Muscle of arm (tissue), 14 donors: Measurements from ENCODE around the gene PPP1R14B. TPM values are rescaled to one million over a fixed set of nuclear protein-coding genes. Genes with fewer than 3 reads are reported as not detected.
A peak's percentile ranks its signal among the peaks of the same experiment; 100 is the strongest.

Experiments
- DNase-seq: peaks from one replicate; pipeline ENCODE4 v3.0.0-alpha.2; 2013
- long read RNA-seq, 11 donors: transcript quantifications; one replicate each; lab custom pipeline, GENCODE V29; 2026
- polyA plus RNA-seq, 12 donors: library from polyadenylated mRNA; unstranded; fragments of 120-200 nt; gene quantifications; one replicate each; pipeline ENCODE4 v1.2.1, GENCODE V29; 2013; ENCODE audit not compliant: insufficient read length in 12 of 12

The PPP1R14B gene, protein sequence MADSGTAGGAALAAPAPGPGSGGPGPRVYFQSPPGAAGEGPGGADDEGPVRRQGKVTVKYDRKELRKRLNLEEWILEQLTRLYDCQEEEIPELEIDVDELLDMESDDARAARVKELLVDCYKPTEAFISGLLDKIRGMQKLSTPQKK
- polyA plus RNA-seq = 100 to 1,000 TPM in 11 of 12 donors, not detected in 1; 126 to 218 (median 167) TPM
- long read RNA-seq, donor 1, transcript PPP1R14B-201 (4 exons, 982 nt) = major isoform, 46 of 46 reads
- long read RNA-seq, donor 1, partial matches to known transcripts = 0 of 46 reads
- long read RNA-seq, donor 1, other reads (novel, unspliced or antisense) = 0 of 46 reads
- long read RNA-seq, donor 2, transcript PPP1R14B-201 (4 exons, 982 nt) = major isoform, 198 of 238 reads
- long read RNA-seq, donor 2, transcript PPP1R14B-203 (3 exons, 920 nt) = minor isoform, 8 of 238 reads
- long read RNA-seq, donor 2, partial matches to known transcripts = 17 of 238 reads
- long read RNA-seq, donor 2, other reads (novel, unspliced or antisense) = 13 of 238 reads
- long read RNA-seq, donor 3, transcript PPP1R14B-201 (4 exons, 982 nt) = major isoform, 83 of 98 reads
- long read RNA-seq, donor 3, partial matches to known transcripts = 0 of 98 reads
- long read RNA-seq, donor 3, other reads (novel, unspliced or antisense) = 13 of 98 reads
- long read RNA-seq, donor 4, transcript PPP1R14B-201 (4 exons, 982 nt) = major isoform, 61 of 66 reads
- long read RNA-seq, donor 4, partial matches to known transcripts = 0 of 66 reads
- long read RNA-seq, donor 4, other reads (novel, unspliced or antisense) = 0 of 66 reads
- long read RNA-seq, donor 5 = 0 reads
- long read RNA-seq, donor 6, transcript PPP1R14B-201 (4 exons, 982 nt) = major isoform, 126 of 140 reads
- long read RNA-seq, donor 6, partial matches to known transcripts = 5 of 140 reads
- long read RNA-seq, donor 6, other reads (novel, unspliced or antisense) = 6 of 140 reads
- long read RNA-seq, donor 7, transcript PPP1R14B-201 (4 exons, 982 nt) = major isoform, 99 of 112 reads
- long read RNA-seq, donor 7, partial matches to known transcripts = 0 of 112 reads
- long read RNA-seq, donor 7, other reads (novel, unspliced or antisense) = 10 of 112 reads
- long read RNA-seq, donor 8, transcript PPP1R14B-203 (3 exons, 920 nt) = minor isoform, 8 of 250 reads
- long read RNA-seq, donor 8, transcript PPP1R14B-201 (4 exons, 982 nt) = major isoform, 226 of 250 reads
- long read RNA-seq, donor 8, partial matches to known transcripts = 0 of 250 reads
- long read RNA-seq, donor 8, other reads (novel, unspliced or antisense) = 15 of 250 reads
- long read RNA-seq, donor 9, transcript PPP1R14B-201 (4 exons, 982 nt) = major isoform, 101 of 112 reads
- long read RNA-seq, donor 9, partial matches to known transcripts = 0 of 112 reads
- long read RNA-seq, donor 9, other reads (novel, unspliced or antisense) = 8 of 112 reads
- long read RNA-seq, donor 10, transcript PPP1R14B-201 (4 exons, 982 nt) = major isoform, 159 of 174 reads
- long read RNA-seq, donor 10, partial matches to known transcripts = 0 of 174 reads
- long read RNA-seq, donor 10, other reads (novel, unspliced or antisense) = 11 of 174 reads
- long read RNA-seq, donor 11, transcript PPP1R14B-203 (3 exons, 920 nt) = minor isoform, 7 of 226 reads
- long read RNA-seq, donor 11, transcript PPP1R14B-201 (4 exons, 982 nt) = major isoform, 195 of 226 reads
- long read RNA-seq, donor 11, partial matches to known transcripts = 0 of 226 reads
- long read RNA-seq, donor 11, other reads (novel, unspliced or antisense) = 23 of 226 reads

DNA sequence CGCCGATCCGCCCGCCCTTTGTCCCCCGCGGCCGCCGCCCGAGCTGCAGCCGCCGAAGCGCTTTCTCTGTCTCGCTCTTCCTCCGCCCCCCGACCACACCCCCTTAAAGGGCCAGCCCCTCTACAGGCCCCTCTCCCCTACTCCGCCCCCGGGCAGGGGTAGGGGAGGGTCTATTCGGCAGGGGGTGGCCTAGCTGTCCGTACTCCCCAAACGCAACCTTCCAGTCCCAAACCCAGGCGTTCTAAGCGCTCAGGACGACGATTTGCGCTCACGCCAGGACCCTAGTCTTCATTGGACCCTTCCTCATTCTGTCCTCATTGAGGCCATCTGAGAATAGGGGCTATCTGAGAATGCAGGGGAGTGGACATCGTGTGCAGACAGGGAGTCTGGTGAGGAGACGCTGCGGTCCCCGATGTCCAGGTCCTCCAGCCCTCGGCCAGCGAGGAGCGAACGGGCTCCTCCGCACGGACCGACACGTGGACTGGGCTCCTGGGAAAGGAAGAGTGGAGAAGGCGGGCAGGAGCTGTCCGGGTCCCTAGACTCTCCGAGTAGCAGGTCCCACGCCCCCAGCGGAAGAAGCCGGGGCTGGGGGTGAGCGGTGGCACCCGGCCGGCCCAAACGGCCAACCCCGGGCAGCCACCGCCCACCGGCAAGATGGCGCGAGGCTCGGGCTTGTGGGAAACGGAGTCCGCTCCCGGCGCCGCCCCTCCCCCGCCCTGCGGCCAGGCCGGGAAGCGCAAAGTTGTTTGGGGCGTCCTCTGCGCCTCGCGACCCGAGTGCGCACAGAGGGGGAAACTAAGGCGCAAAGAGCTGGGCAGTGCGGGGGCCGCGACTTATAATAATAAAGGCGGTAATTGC lies at the start of gene PPP1R14B:
Gene PPP1R14B, minus strand, starts transcription at position 73 of the 858 bp plus-strand sequence. CDS start 270 bp downstream, outside the sequence.
- DNase-seq = peak; percentile 86

DNA sequence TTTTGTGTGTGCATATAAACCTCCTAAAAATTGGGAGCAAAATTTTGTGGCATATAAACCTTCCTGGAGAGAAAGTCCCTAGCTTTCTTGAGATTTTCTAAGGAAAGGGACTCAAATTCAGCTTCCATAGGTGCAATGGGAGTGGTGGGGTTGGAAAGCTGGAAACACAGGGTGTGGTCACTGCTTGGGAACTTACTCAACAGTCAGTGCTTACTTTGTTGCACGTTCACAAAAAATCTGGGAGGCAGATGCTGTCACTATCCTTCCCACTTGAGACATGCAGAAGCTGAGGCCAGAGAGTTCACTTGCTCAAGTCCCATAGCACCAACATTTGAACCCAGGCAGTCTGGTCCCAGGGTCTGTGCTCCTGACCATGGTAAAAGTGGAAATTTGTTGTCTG lies 49.5 kb upstream of the PPP1R14B start:
- DNase-seq = no peak

DNA sequence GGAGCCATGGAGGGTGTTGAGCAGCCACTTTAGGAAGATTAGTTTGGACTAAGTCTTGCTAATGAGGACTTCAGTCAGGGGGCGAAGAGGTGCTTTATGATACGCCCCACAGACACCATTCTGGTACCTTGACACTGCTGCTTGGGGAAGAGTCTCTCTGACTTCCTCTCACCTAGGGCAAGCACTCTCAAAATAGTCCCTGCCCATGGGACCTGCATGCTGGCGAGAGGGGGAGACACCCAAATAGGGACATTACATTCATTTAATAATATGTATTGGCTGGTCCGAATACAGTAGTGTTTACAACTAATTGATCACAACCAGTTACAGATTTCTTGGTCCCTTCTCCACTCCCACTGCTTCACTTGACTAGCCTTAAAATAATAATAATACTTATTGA lies 49.0 kb upstream of the PPP1R14B start:
- DNase-seq = no peak

DNA sequence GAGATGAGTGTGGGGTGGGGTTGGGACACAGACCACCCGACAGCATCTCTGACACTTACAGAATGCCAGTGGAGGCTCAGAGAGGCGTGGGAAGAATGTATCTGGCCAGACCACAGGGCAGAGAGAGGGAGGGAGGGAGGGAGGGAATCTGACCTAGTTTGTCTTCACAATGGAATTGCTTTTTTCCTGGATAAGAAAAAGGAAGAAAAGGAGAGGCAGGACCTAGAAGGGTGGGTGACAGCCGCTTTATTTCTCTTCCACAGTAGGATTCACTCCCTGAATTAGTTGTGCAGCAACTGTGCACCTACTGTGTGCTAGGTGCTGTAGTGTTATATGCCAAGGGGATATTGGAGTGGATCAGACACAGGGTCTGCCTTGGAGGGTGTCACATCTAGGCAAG lies 48.0 kb upstream of the PPP1R14B start:
- DNase-seq = no peak

DNA sequence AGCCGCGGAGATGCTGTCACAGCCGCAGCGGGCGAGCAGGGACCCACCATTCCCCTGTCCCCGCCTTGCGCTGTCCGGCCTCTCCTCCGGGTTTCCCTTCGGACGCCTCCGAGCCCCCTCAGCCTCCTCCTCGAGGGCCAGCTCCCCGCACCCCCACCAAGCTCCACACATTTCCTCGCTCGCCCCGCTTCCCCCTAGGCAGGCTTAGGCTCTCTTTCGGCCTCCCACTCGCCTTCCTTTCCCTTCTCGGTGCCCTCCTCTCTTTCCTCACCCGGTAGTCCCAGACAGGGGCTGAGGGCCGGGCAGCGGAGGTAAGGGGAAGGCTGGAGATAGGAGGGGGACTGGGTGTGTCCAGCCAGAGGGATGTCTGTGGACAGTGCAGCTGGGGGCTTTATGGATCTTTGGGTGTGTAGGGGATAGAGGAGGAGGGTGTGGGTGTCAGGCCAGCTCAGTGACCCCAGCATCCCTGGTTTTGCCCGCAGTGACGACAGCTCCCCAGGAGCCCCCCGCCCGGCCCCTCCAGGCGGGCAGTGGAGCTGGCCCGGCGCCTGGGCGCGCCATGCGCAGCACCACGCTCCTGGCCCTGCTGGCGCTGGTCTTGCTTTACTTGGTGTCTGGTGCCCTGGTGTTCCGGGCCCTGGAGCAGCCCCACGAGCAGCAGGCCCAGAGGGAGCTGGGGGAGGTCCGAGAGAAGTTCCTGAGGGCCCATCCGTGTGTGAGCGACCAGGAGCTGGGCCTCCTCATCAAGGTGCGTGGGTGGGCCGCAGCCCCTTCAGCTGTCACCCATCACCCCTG lies 45.9 kb upstream of the PPP1R14B start:
- DNase-seq = no peak

DNA sequence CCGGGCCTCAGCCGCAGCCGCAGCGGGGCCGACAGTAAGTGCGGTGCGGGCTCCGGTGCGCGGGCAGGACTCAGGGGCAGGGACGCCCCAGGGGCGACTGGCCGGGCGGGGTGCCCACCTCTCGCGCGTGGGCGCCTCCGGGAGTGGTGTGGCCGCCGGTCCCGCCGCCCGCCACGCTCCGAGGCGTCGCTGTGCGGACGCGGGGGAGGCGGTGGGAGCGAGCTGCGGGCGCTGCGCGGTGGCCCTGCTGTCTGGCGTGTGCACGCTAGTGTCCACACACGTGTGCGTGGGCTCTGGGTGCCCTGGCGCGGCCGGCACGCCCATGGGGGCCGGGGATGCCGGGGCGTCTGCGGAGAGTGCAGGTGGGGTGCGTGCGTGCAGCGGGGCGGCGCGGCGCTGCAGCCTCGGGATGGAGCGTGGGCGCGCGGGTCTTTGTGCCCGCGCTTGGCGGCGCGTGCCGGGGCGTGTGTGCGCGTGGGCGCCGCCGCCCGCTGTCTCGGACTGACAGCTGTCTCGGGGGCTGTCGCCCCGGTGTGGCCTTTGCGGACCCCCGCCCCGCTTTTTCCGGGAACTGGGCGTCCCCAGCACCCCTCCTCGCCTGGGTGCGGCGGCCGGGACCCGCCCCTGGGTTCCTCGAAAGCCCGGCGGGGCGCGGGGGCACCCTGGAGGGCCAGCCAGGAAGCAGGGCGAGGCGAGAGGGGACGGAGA lies 45.2 kb upstream of the PPP1R14B start:
- no peak for DNase-seq

DNA sequence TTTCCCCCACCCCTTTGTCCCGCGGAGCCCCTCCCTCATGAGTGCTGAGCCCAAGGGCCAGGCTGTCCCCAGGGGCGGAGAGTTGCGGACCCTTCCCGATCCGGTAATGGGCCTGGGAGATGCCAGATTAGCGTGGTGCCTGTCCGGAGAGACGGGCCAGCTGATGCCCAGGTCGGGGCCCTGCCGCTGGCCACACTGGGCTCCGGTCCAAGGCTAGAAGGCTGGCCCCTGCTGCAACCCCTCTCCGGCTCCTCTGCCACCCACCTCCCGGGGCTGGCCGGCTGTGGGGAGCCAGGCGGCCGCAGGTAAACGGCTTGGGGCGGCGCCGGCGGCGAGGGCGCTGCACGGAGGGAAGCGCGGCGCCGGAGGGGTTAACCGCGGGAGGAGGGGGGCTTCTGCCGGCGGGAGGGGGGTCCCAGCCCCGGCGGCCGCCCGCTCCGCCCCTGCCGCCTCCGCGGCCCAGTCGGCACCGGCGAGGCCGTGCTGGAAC lies 44.6 kb upstream of the PPP1R14B start, which contains the start of gene KCNK4:
Gene KCNK4, plus strand, starts transcription at position 41 of the 490 bp plus-strand sequence. CDS start 1,717 bp downstream, outside the sequence.
- DNase-seq = no peak

DNA sequence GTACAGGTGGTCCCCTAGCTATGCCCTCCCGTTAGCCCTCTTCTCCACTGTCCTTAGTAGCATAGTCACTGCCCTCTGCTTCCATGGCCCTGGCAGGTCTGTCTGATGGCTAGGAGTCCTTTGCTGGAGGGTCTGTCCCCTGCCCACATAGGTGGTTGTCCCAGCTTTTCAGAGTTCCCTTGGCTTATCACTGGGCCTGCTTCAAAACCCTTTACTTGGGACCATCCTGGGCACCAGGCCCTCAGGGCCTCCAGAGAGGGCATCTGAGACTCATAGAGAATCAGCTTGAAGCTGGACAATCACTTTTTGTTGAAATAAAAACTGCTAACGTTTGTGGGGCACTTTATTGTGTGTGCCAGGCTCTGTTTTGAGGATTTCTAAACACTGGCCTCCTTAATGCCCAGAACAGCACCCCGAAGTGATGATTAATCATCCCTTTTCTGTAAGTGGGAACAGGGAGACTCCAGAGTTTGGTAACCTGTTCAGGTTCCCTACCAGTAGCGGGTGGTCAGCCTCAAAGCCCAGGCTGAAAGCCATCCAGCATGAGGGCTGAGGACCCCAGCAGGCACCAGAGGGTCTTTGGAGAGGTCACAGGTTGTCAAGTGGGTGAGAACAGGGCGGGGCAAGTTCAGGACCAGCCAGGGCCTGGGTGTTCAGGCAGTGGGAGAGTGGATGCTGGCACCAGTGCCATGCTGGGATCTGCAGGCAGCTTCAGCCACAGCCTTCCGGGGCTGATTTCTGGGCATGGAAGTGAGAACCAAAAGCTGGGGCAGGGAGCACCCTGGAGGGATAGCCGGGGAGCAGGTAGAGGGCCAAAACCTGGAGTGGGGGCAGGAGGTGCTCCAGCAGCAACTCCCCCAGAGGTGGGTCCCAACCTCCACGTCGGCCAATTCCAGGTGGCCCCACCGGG lies 43.9 kb upstream of the PPP1R14B start:
- no peak for DNase-seq

DNA sequence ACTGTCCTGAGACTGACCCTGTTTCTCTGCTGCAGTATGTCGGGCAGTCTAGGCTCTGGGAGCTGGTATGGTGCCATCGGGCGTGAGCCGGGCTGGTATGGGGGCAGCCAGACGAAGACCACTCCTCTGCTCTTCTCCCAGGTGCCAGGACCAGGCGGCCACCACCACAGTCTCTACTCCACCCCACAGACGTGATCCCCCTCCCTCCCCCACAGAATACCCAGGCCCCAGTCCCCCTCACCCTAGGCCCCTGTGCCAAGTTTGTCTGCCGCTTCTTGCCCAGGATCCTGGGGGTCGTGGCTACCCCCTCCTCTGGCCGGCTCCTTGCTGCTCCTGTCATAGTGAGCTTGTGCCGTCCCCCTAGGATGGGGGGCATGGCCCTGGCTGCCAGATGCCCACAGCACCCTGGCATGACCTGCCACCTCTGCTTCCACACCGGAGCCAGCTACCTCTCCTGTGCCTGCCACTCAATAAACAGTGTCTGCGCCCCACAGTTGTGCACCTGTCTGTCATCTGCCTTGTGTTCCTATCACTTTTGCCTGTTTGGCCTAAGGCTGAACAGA lies 42.3 kb upstream of the PPP1R14B start:
- no peak for DNase-seq

DNA sequence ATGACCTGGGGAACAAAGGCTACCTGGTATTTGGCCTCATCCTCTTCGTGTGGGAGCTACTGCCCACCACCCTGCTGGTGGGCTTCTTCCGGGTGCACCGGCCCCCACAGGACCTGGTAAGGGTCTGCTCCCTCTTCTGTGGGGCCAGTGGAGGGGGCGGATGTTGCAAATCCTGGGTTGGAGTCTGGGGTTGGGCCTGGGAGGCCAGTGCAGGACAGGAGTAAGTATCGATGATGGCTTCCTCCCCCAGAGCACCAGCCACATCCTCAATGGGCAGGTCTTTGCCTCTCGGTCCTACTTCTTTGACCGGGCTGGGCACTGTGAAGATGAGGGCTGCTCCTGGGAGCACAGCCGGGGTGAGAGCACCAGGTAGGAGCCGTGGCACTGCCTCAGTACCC lies 41.6 kb upstream of the PPP1R14B start:
- no peak for DNase-seq

DNA sequence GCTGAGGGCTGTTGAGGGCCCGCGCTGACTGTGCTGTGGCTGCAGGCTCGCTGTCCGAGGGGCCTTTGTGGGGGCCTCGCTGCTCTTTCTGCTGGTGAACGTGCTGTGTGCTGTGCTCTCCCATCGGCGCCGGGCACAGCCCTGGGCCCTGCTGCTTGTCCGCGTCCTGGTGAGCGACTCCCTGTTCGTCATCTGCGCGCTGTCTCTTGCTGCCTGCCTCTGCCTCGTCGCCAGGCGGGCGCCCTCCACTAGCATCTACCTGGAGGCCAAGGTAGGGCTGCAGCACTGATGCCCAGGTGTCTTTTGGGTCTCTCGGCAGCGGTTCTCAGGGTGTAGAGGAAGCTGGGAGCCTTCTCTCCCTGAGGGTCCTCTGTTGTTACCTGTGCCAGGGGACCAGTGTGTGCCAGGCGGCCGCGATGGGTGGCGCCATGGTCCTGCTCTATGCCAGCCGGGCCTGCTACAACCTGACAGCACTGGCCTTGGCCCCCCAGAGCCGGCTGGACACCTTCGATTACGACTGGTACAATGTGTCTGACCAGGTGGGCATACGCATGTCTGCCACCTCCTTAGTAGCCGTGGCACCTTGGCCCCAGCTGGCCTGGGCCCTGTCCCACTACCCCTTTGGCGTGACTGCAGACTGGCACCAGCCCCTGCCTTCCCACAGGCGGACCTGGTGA lies 41.1 kb upstream of the PPP1R14B start:
- DNase-seq = no peak

DNA sequence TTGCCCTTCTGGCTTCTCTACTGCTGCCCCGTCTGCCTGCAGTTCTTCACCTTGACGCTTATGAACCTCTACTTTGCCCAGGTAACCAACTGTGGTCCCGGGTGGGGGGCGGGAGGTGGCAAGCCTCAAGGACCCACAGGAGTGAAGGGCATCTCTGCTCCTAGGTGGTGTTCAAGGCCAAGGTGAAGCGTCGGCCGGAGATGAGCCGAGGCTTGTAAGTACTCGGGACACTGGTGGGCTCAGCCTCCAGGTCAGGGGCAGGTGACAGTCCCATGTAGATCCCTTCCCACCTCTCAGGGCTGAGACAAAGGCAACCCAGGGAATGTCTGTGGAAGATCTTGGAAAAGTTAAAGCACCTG lies 40.0 kb upstream of the PPP1R14B start:
- no peak for DNase-seq

DNA sequence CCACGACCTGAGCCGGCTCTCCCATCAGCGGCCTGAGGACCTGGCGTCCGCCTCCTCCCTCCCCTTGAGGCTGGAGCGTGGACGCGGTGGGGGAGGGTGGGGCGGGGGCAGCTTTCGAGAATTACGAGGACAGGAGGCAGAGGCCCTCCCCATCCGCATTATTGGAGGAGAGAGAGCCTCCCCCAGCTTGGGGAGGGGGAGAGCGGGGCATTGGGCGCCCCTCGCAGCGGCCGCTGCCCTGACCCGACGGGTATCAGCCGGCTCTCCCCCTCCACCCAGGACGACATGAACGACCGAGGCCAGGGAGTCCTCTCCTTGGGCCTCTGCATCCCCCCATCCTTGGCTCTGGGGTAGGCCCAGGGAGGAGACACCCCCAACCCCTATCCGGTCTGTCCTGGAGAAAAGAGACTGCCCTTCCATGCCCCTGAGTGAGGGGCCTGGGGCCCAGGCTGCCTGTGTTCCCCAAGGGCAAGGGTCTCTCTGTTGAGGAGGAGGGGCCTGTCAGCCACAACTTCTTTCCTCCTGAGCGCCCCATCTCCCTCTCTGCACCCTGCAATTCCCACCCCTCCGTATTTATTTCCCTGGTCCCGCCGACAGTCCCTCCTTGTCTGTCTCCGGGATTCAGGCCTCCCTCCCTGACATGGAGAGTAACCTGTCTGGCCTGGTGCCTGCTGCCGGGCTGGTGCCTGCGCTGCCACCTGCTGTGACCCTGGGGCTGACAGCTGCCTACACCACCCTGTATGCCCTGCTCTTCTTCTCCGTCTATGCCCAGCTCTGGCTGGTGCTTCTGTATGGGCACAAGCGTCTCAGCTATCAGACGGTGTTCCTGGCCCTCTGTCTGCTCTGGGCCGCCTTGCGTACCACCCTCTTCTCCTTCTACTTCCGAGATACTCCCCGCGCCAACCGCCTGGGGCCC lies 39.4 kb upstream of the PPP1R14B start:
- no peak for DNase-seq

DNA sequence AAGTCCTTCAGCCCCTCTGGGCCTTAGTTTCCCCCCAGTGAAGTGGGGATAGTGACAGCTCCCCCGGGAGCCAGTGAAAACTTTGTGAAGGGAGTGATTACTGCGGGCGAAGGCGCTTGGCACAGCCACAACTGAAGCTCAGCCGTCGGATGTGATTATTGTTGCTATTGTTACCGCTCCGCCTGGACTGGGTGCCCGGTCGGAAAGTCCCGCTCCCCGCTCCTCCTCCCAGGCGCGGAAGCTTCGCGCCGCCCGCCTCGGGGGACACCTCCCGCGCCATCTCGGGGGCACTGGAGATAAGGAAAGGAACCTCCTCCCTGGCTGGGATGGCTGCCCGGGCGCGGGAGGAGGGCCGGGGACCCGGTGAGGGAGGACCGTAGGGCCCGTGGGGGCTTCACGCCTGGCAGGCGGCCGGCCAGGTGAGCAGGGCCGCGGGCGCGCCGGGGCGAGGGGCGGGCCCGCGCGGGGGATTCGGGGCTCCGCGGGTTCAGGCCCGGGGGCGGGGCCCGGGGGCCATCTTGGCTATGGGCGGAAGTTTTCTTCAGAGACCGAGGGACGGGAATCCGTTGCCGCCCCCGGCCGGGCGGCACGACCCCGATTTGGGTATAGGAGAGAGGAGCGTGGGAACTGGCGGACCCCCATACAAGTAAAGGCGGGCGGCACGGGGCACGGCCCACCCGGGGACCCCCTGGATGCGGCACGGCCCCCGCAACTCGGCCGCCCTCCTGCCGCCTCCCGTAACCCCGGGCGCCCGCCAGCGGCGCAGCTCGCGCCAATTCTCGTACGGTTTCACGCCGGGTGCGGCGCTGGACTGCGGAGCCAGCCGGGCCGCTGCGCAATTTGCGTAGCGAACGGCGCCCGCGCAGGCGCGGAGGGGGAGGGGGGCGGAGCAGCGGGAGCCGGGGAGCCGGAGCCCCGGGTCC lies 38.5 kb upstream of the PPP1R14B start, which contains the start of gene GPR137:
Gene GPR137, plus strand, starts transcription at position 887 of the 923 bp plus-strand sequence. CDS start 677 bp downstream, outside the sequence.
- peak; percentile 92 for DNase-seq
